ENCODE measurements around the gene UGT1A5. TPM values are rescaled to one million over a fixed set of nuclear protein-coding genes. Genes with fewer than 3 reads are reported as not detected.

UGT1A5 gene
- polyA plus RNA-seq, 1 of the 3 experiments (the other 2 are of a cell fraction): not detected

DNA sequence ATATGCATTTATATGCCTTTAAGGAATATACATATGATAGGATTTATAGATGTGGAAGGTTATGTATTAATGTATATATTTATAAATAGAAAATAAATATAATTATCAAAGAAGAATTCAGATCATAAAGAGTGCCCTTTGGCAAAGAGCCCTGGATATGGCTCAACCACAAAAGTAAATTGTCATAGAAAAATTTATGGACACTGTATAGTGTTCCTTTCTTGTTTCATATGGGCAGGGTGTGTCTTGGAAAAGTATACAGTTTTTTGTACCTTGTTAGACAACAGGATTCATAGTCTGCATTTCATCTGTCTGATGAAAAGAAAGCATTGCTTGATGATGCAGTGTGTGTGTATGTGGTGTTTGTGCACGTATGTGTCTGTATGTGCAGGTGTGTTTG lies 28.1 kb upstream of the UGT1A5 start:
- Histone ChIP-seq H4K20me1 (ENCODE audit: insufficient read depth) (no peaks in the 10 kb centered on the region), H3K9me3 (no peaks in the 10 kb centered on the region), H3K4me1 (ENCODE audit: control insufficient read depth in 1 of 2, insufficient read depth in 2 of 2, low read depth in 1 of 2, low read length in 1 of 2) (no peaks in the 10 kb centered on the region), H3K79me2 (ENCODE audit: insufficient read depth) (no peaks in the 10 kb centered on the region), H3K9ac (no peak overlapping the region), H3K4me2 (no peak overlapping the region), H3K4me3 (ENCODE audit: low read depth in 2 of 2, low read length in 1 of 2) (no peak overlapping the region), H3F3A (replicated peaks; ENCODE audit: insufficient read depth) (no peaks in the 10 kb centered on the region), H3K27ac (ENCODE audit: low read depth in 2 of 2, low read length in 1 of 2) (no peak overlapping the region), H3K27me3 (ENCODE audit: insufficient read depth) (no peaks in the 10 kb centered on the region), H2AFZ (ENCODE audit: low read depth) (no peak overlapping the region), H3K9me2 (no peaks in the 10 kb centered on the region), H3K36me3 (replicated peaks in 1 of 2; ENCODE audit: control insufficient read depth in 1 of 2, insufficient read depth in 2 of 2, low read length in 1 of 2) (no peaks in the 10 kb centered on the region)
- ChIA-PET POLR2A (no interaction called here), CTCF (no interaction called here)
- WGBS (ENCODE audit: low lambda C conversion rate): 25% methylated on average over 1 of the region's 1 CpG
- TF ChIP-seq, protein P1, sequence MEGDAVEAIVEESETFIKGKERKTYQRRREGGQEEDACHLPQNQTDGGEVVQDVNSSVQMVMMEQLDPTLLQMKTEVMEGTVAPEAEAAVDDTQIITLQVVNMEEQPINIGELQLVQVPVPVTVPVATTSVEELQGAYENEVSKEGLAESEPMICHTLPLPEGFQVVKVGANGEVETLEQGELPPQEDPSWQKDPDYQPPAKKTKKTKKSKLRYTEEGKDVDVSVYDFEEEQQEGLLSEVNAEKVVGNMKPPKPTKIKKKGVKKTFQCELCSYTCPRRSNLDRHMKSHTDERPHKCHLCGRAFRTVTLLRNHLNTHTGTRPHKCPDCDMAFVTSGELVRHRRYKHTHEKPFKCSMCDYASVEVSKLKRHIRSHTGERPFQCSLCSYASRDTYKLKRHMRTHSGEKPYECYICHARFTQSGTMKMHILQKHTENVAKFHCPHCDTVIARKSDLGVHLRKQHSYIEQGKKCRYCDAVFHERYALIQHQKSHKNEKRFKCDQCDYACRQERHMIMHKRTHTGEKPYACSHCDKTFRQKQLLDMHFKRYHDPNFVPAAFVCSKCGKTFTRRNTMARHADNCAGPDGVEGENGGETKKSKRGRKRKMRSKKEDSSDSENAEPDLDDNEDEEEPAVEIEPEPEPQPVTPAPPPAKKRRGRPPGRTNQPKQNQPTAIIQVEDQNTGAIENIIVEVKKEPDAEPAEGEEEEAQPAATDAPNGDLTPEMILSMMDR (IDR thresholded peaks at IDR 0.05): no peak
- TF ChIP-seq, protein P2, sequence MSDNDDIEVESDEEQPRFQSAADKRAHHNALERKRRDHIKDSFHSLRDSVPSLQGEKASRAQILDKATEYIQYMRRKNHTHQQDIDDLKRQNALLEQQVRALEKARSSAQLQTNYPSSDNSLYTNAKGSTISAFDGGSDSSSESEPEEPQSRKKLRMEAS (IDR thresholded peaks at IDR 0.05; ENCODE audit: low read depth): no peak
- TF ChIP-seq, protein P3, sequence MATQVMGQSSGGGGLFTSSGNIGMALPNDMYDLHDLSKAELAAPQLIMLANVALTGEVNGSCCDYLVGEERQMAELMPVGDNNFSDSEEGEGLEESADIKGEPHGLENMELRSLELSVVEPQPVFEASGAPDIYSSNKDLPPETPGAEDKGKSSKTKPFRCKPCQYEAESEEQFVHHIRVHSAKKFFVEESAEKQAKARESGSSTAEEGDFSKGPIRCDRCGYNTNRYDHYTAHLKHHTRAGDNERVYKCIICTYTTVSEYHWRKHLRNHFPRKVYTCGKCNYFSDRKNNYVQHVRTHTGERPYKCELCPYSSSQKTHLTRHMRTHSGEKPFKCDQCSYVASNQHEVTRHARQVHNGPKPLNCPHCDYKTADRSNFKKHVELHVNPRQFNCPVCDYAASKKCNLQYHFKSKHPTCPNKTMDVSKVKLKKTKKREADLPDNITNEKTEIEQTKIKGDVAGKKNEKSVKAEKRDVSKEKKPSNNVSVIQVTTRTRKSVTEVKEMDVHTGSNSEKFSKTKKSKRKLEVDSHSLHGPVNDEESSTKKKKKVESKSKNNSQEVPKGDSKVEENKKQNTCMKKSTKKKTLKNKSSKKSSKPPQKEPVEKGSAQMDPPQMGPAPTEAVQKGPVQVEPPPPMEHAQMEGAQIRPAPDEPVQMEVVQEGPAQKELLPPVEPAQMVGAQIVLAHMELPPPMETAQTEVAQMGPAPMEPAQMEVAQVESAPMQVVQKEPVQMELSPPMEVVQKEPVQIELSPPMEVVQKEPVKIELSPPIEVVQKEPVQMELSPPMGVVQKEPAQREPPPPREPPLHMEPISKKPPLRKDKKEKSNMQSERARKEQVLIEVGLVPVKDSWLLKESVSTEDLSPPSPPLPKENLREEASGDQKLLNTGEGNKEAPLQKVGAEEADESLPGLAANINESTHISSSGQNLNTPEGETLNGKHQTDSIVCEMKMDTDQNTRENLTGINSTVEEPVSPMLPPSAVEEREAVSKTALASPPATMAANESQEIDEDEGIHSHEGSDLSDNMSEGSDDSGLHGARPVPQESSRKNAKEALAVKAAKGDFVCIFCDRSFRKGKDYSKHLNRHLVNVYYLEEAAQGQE (IDR thresholded peaks at IDR 0.05; ENCODE audit: low read depth, low read length): no peak
- TF ChIP-seq EP300 (IDR thresholded peaks at IDR 0.05; ENCODE audit: borderline replicate concordance in 1 of 2, low read depth in 1 of 2, low read length in 1 of 2): no peak
- TF ChIP-seq TCF12 (IDR thresholded peaks at IDR 0.05): no peak
- TF ChIP-seq RAD21 (IDR thresholded peaks at IDR 0.05; ENCODE audit: low read length): no peak
- no peak for TF ChIP-seq FOSL2 (IDR thresholded peaks at IDR 0.05; ENCODE audit: borderline replicate concordance, low read depth)
- TF ChIP-seq NFIC (IDR thresholded peaks at IDR 0.05; ENCODE audit: borderline replicate concordance): no peak
- TF ChIP-seq, protein P4, sequence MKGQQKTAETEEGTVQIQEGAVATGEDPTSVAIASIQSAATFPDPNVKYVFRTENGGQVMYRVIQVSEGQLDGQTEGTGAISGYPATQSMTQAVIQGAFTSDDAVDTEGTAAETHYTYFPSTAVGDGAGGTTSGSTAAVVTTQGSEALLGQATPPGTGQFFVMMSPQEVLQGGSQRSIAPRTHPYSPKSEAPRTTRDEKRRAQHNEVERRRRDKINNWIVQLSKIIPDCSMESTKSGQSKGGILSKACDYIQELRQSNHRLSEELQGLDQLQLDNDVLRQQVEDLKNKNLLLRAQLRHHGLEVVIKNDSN (IDR thresholded peaks at IDR 0.05; ENCODE audit: borderline replicate concordance, low read depth): no peak
- no peak for TF ChIP-seq MXI1 (IDR thresholded peaks at IDR 0.05; ENCODE audit: low read depth, low read length)
- TF ChIP-seq FOXM1 (IDR thresholded peaks at IDR 0.05; ENCODE audit: low read depth): no peak
- no peak for TF ChIP-seq CHD2 (IDR thresholded peaks at IDR 0.05; ENCODE audit: low read length, partially characterized antibody)
- TF ChIP-seq, protein P5, sequence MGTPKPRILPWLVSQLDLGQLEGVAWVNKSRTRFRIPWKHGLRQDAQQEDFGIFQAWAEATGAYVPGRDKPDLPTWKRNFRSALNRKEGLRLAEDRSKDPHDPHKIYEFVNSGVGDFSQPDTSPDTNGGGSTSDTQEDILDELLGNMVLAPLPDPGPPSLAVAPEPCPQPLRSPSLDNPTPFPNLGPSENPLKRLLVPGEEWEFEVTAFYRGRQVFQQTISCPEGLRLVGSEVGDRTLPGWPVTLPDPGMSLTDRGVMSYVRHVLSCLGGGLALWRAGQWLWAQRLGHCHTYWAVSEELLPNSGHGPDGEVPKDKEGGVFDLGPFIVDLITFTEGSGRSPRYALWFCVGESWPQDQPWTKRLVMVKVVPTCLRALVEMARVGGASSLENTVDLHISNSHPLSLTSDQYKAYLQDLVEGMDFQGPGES (IDR thresholded peaks at IDR 0.05; ENCODE audit: low read depth, low read length): no peak
- no peak for TF ChIP-seq GATA2 (CRISPR knock-in tag; IDR thresholded peaks at IDR 0.05)
- TF ChIP-seq RFX5 (IDR thresholded peaks at IDR 0.05; ENCODE audit: low read length): no peak
- TF ChIP-seq TEAD4 (IDR thresholded peaks at IDR 0.05; ENCODE audit: borderline replicate concordance, insufficient read depth): no peak
- DNase-seq: no peak
